WTC11 (cell line): Measurements from ENCODE around the gene FBXL13. TPM values are rescaled to one million over a fixed set of nuclear protein-coding genes. Genes with fewer than 3 reads are reported as not detected.

Experiments
- ATAC-seq: fragments of 200-7000 bp; cut with Tn5 transposase; 2 replicates; pipeline ENCODE4 v1.10.0; 2021; ENCODE audit warnings: mild to moderate bottlenecking, moderate library complexity
- CTCF ChIA-PET: fragments of 300-600 bp; sonication (Branson Sonifier 250); formaldehyde crosslinking; loops from one replicate; lab custom pipeline; 2021; ENCODE audit warnings: antibody characterized with exemption; lab: Charles Lee
- POLR2A ChIA-PET: fragments of 350-600 bp; sonication (Branson Sonifier 250); formaldehyde crosslinking; loops from one replicate; lab custom pipeline; 2021; ENCODE audit warnings: antibody characterized with exemption; lab: Charles Lee
- DNase-seq: peaks from one replicate; pipeline ENCODE4 v3.0.0; 2021; ENCODE audit warnings: low spot score
- H3K27ac Mint-ChIP-seq: 2 replicates; pipeline ENCODE4 v1.8.0; 2021; ENCODE audit warnings: mixed read lengths
- H3K27me3 Mint-ChIP-seq: 2 replicates; pipeline ENCODE4 v1.8.0; 2021; ENCODE audit warnings: low read depth, mild to moderate bottlenecking, moderate library complexity, mixed read lengths
- H3K36me3 Mint-ChIP-seq: 2 replicates; pipeline ENCODE4 v1.8.0; 2021; ENCODE audit warnings: mixed read lengths
- H3K4me1 Mint-ChIP-seq: 2 replicates; pipeline ENCODE4 v1.8.0; 2022; ENCODE audit warnings: mixed read lengths
- H3K4me3 Mint-ChIP-seq: 2 replicates; pipeline ENCODE4 v1.8.0; 2021; ENCODE audit warnings: mild to moderate bottlenecking, moderate library complexity, mixed read lengths
- H3K9me3 Mint-ChIP-seq: 2 replicates; pipeline ENCODE4 v1.8.0; 2021; ENCODE audit warnings: mixed read lengths
- AFF4 ChIP-seq: sonication (generic); formaldehyde crosslinking; IDR thresholded peaks from 2 replicates; pipeline ENCODE4 v1.8.1; 2023; ENCODE audit warnings: mild to moderate bottlenecking, missing genetic modification reagents, borderline replicate concordance
- AR ChIP-seq: fragments of 250-450 bp; sonication (Bioruptor Pico); IDR thresholded peaks from 2 replicates; pipeline ENCODE4 v1.9.0; 2021; ENCODE audit warnings: mild to moderate bottlenecking
- ATF2 ChIP-seq: sonication (generic); formaldehyde crosslinking; IDR thresholded peaks from 2 replicates; pipeline ENCODE4 v1.8.1; 2022; ENCODE audit warnings: low read depth, missing genetic modification reagents, borderline replicate concordance
- CREB1 ChIP-seq: sonication (generic); formaldehyde crosslinking; IDR thresholded peaks from 2 replicates; pipeline ENCODE4 v1.8.0; 2023; ENCODE audit warnings: mild to moderate bottlenecking, missing genetic modification reagents
- E2F4 ChIP-seq: sonication (generic); formaldehyde crosslinking; IDR thresholded peaks from 2 replicates; pipeline ENCODE4 v1.8.1; 2022; ENCODE audit warnings: low read depth, mild to moderate bottlenecking, moderate library complexity, missing genetic modification reagents, borderline replicate concordance
- FOXP1 ChIP-seq: sonication (generic); formaldehyde crosslinking; IDR thresholded peaks from 2 replicates; pipeline ENCODE4 v1.8.0; 2022; ENCODE audit warnings: missing genetic modification reagents, mild to moderate bottlenecking, moderate library complexity, borderline replicate concordance
- GTF2I ChIP-seq: fragments of 250-450 bp; sonication (Bioruptor Pico); conservative IDR thresholded peaks from 2 replicates; pipeline ENCODE4 v1.4.0; 2021; ENCODE audit warnings: mild to moderate bottlenecking
- IRF1 ChIP-seq: sonication (generic); formaldehyde crosslinking; IDR thresholded peaks from 2 replicates; pipeline ENCODE4 v1.8.0; 2023; ENCODE audit warnings: missing genetic modification reagents
- IRF2 ChIP-seq: sonication (generic); formaldehyde crosslinking; IDR thresholded peaks from 2 replicates; pipeline ENCODE4 v1.8.0; 2022; ENCODE audit warnings: low read depth, missing genetic modification reagents, borderline replicate concordance
- MXD4 ChIP-seq: fragments of 250-450 bp; sonication (Bioruptor Pico); IDR thresholded peaks from 2 replicates; pipeline ENCODE4 v1.8.0; 2021; ENCODE audit warnings: mild to moderate bottlenecking, moderate library complexity, borderline replicate concordance
- RORB ChIP-seq: fragments of 250-450 bp; sonication (Bioruptor Pico); IDR thresholded peaks from 2 replicates; pipeline ENCODE4 v1.9.0; 2021; ENCODE audit warnings: mild to moderate bottlenecking
- SMAD3 ChIP-seq: sonication (generic); formaldehyde crosslinking; IDR thresholded peaks from 2 replicates; pipeline ENCODE4 v1.8.0; 2022; ENCODE audit warnings: missing genetic modification reagents, mild to moderate bottlenecking, borderline replicate concordance
- TEAD1 ChIP-seq: sonication (generic); formaldehyde crosslinking; IDR thresholded peaks from 2 replicates; pipeline ENCODE4 v1.8.0; 2022; ENCODE audit warnings: mild to moderate bottlenecking, missing genetic modification reagents
- ZBTB43 ChIP-seq: sonication (generic); formaldehyde crosslinking; IDR thresholded peaks from 2 replicates; pipeline ENCODE4 v1.8.1; 2023; ENCODE audit warnings: mild to moderate bottlenecking, missing genetic modification reagents
- ZMAT4 ChIP-seq: fragments of 250-450 bp; sonication (Bioruptor Pico); IDR thresholded peaks from 2 replicates; pipeline ENCODE4 v1.9.0; 2021; ENCODE audit warnings: mild to moderate bottlenecking
- ZNF138 ChIP-seq: sonication (generic); formaldehyde crosslinking; conservative IDR thresholded peaks from 2 replicates; pipeline ENCODE4 v1.8.1; 2022; ENCODE audit warnings: mild to moderate bottlenecking, moderate library complexity, missing genetic modification reagents
- ZNF281 ChIP-seq: sonication (generic); formaldehyde crosslinking; IDR thresholded peaks from 2 replicates; pipeline ENCODE4 v1.8.0; 2023; ENCODE audit warnings: mild to moderate bottlenecking, missing genetic modification reagents
- ZNF416 ChIP-seq: fragments of 250-450 bp; sonication (Bioruptor Pico); IDR thresholded peaks from 2 replicates; pipeline ENCODE4 v1.9.0; 2021; ENCODE audit warnings: mild to moderate bottlenecking, inconsistent platforms
- ZNF512 ChIP-seq: sonication (generic); formaldehyde crosslinking; IDR thresholded peaks from 2 replicates; pipeline ENCODE4 v1.8.1; 2022; ENCODE audit warnings: missing genetic modification reagents, borderline replicate concordance
- total RNA-seq: library from RNA; stranded (reverse); gene quantifications from 3 replicates; pipeline ENCODE4 v1.2.3, GENCODE V29; 2021

Gene FBXL13
- total RNA-seq, 1 experiment from 2014 or later = 1.7 TPM

GRCh38 chr7:103071000-103071399 is 3.6 kb downstream of the FBXL13 start:
- H3K27me3 Mint-ChIP-seq = peaks cover 3% of the 10 kb centered on the region; the same call in 1 of the 2 replicates
- POLR2A ChIA-PET = no interaction called here
- DNase-seq (no peak), ATAC-seq (no peak)
- peaks cover 15% of the 10 kb centered on the region for H3K36me3 Mint-ChIP-seq
- H3K4me1 Mint-ChIP-seq = peaks cover 18% of the 10 kb centered on the region
- peaks cover 25% of the 10 kb centered on the region for H3K9me3 Mint-ChIP-seq
- CTCF ChIA-PET = no interaction called here
- H3K4me3 Mint-ChIP-seq = no peak overlapping the region
- H3K27ac Mint-ChIP-seq = no peak overlapping the region
- TF ChIP-seq SMAD3 (CRISPR knock-in tag) = no peak
- TF ChIP-seq IRF1 (CRISPR knock-in tag) = no peak
- no peak for TF ChIP-seq IRF2 (CRISPR knock-in tag)
- no peak for TF ChIP-seq AFF4
- no peak for TF ChIP-seq ZNF281 (CRISPR knock-in tag)
- TF ChIP-seq CREB1 (CRISPR knock-in tag) = no peak
- TF ChIP-seq ZNF416 (CRISPR knock-in tag) = no peak
- TF ChIP-seq ZNF138 = no peak
- no peak for TF ChIP-seq TEAD1 (CRISPR knock-in tag)
- TF ChIP-seq GTF2I = no peak
- TF ChIP-seq E2F4 = no peak
- no peak for TF ChIP-seq ZBTB43 (CRISPR knock-in tag)
- TF ChIP-seq ZMAT4 (CRISPR knock-in tag) = no peak
- no peak for TF ChIP-seq MXD4 (CRISPR knock-in tag)
- no peak for TF ChIP-seq FOXP1 (CRISPR knock-in tag)
- no peak for TF ChIP-seq ZNF512 (CRISPR knock-in tag)
- TF ChIP-seq ATF2 (CRISPR knock-in tag) = no peak
- TF ChIP-seq RORB (CRISPR knock-in tag) = no peak
- no peak for TF ChIP-seq AR (CRISPR knock-in tag)
- TF ChIP-seq, all 79 proteins: peak for 0
